MCF 10A (cell line): ENCODE data around the gene CD48. TPM values are rescaled to one million over a fixed set of nuclear protein-coding genes. Genes with fewer than 3 reads are reported as not detected.

Experiments used
- BruUV-seq: library from RNA; stranded (reverse); fragments of 400-500 nt; replicated peaks from 2 replicates; lab custom pipeline; 2021; lab: Mats Ljungman, UMichigan
- CTCF ChIA-PET: fragments of 300-600 bp; sonication (Branson Sonifier 250); formaldehyde crosslinking; extraction: SDS; loops from one replicate; lab custom pipeline; 2021; ENCODE audit warnings: antibody characterized with exemption, inconsistent platforms; lab: Yijun Ruan, JAX
- POLR2A ChIA-PET: fragments of 300-600, 350-650 bp; sonication (Branson Sonifier 250); formaldehyde crosslinking; extraction: SDS; loops from one replicate; lab custom pipeline; 2020; ENCODE audit warnings: antibody characterized with exemption, inconsistent platforms; lab: Yijun Ruan, JAX
- DNase-seq: peaks from one replicate; pipeline ENCODE4 v3.0.0-alpha.2; 2018; ENCODE audit not compliant: unreplicated experiment
- H3K27ac Mint-ChIP-seq: one replicate; pipeline ENCODE4 v1.8.0; 2022; ENCODE audit warnings: mild to moderate bottlenecking, low read depth, mixed read lengths; ENCODE audit not compliant: unreplicated experiment
- H3K27me3 Mint-ChIP-seq: one replicate; pipeline ENCODE4 v1.8.0; 2022; ENCODE audit warnings: mixed read lengths; ENCODE audit not compliant: insufficient read depth, unreplicated experiment
- H3K36me3 Mint-ChIP-seq: one replicate; pipeline ENCODE4 v1.8.0; 2022; ENCODE audit warnings: mild to moderate bottlenecking, moderate library complexity, mixed read lengths; ENCODE audit not compliant: insufficient read depth, unreplicated experiment
- H3K4me1 Mint-ChIP-seq: one replicate; pipeline ENCODE4 v1.8.0; 2022; ENCODE audit warnings: mixed read lengths; ENCODE audit not compliant: insufficient read depth, unreplicated experiment
- H3K4me3 Mint-ChIP-seq: one replicate; pipeline ENCODE4 v1.8.0; 2022; ENCODE audit warnings: mild to moderate bottlenecking, moderate library complexity, mixed read lengths; ENCODE audit not compliant: unreplicated experiment
- H3K9me3 Mint-ChIP-seq: one replicate; pipeline ENCODE4 v1.8.0; 2022; ENCODE audit warnings: mixed read lengths; ENCODE audit not compliant: unreplicated experiment
- intact Hi-C: fragments of 100-400 bp; cut with micrococcal nuclease; formaldehyde crosslinking; loops from 2 replicates; pipeline ENCODE4 v1.14.1; 2022
- total RNA-seq: library from RNA; stranded (reverse); gene quantifications from 2 replicates; pipeline ENCODE4 v1.2.3, GENCODE V29; 2022
- TF ChIP-seq, protein P1 (sequence below): fragments of 200-600 bp; IDR thresholded peaks from one replicate; pipeline ENCODE4 v1.8.0; 2022; ENCODE audit warnings: antibody characterized with exemption, mild to moderate bottlenecking; ENCODE audit not compliant: unreplicated experiment

Gene CD48
- total RNA-seq, 1 experiment from 2014 or later, result not detected

DNA sequence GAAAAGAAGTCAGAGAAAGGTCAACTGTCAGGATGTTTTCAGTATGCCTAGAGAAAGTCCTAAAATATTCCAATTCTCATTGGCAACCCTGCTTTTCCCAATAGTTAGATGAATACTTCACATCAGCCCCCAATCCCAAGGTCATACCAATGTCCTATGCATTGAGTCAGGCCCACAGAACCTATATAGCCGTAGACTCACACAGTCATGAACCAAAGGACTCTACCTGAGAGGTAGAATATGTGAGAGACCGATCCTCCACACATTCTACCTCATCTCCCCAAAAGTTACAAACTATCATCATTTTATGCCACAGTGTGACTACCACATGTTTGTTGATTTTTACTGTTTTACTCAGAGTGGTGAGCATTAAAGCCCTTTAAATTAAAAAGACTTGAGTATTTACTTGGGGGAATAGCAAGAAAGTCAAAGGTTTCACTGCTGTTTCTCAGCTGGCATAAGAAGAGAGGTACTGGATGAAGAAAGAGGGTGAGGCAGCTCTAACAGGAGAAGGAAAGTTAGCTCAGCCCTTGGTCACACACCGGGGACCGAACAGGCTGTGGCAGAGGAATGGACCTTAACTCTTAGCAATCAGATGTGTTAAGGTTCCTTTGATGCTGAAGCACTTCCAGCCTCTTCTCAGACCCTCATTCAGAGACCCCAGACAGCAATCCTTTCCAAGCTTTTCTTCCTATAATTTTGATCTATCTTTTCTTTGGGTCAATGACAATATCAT is 937 bp downstream of the CD48 start:
- TF ChIP-seq, protein P1, sequence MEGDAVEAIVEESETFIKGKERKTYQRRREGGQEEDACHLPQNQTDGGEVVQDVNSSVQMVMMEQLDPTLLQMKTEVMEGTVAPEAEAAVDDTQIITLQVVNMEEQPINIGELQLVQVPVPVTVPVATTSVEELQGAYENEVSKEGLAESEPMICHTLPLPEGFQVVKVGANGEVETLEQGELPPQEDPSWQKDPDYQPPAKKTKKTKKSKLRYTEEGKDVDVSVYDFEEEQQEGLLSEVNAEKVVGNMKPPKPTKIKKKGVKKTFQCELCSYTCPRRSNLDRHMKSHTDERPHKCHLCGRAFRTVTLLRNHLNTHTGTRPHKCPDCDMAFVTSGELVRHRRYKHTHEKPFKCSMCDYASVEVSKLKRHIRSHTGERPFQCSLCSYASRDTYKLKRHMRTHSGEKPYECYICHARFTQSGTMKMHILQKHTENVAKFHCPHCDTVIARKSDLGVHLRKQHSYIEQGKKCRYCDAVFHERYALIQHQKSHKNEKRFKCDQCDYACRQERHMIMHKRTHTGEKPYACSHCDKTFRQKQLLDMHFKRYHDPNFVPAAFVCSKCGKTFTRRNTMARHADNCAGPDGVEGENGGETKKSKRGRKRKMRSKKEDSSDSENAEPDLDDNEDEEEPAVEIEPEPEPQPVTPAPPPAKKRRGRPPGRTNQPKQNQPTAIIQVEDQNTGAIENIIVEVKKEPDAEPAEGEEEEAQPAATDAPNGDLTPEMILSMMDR, result no peak
- no peaks in the 10 kb centered on the region for H3K36me3 Mint-ChIP-seq
- no peak overlapping the region for H3K27ac Mint-ChIP-seq
- no TSS peak for BruUV-seq
- CTCF ChIA-PET, result interaction anchor here (0.7 to 1.6 kb wide), 7 partner anchors 12 to 240 kb away, joined by 3 to 6 read pairs (median 4); no protein-coding TSS in a partner anchor
- DNase-seq, result no peak
- H3K4me3 Mint-ChIP-seq, result no peak overlapping the region
- POLR2A ChIA-PET, result no interaction called here
- H3K9me3 Mint-ChIP-seq, result no peaks in the 10 kb centered on the region
- H3K27me3 Mint-ChIP-seq, result peaks cover 10% of the 10 kb centered on the region
- intact Hi-C loops, result no loop called here
- no peaks in the 10 kb centered on the region for H3K4me1 Mint-ChIP-seq

DNA sequence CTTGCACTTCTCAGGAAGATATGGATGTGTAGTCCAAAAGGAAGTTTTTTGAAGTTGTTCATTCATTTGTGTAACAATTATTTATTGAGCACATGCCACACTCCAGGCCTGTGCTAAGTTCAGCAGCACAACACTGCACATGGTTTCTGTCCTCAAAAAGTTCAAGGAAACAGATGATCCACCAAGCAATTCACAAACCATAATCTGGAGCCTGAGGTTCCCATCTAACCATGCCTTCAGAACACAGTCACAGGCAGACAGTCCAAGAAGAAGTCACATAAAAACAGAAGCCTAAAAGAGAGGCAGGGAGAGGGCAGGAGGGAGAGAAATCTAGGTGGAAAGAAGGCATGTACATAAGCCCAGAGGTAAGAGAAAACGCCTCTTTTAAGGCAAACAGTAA is 1.9 kb downstream of the CD48 start:
- Mint-ChIP-seq H3K27me3 (peaks cover 10% of the 10 kb centered on the region), H3K27ac (no peak overlapping the region), H3K4me3 (no peak overlapping the region), H3K36me3 (no peaks in the 10 kb centered on the region), H3K4me1 (no peaks in the 10 kb centered on the region), H3K9me3 (no peaks in the 10 kb centered on the region)
- POLR2A ChIA-PET, result no interaction called here
- no TSS peak for BruUV-seq
- intact Hi-C loops, result no loop called here
- TF ChIP-seq, protein P1, result no peak
- CTCF ChIA-PET, result interaction anchor here (0.7 to 0.9 kb wide), 2 partner anchors 33 to 288 kb away, joined by 3 read pairs; no protein-coding TSS in a partner anchor
- DNase-seq, result no peak

DNA sequence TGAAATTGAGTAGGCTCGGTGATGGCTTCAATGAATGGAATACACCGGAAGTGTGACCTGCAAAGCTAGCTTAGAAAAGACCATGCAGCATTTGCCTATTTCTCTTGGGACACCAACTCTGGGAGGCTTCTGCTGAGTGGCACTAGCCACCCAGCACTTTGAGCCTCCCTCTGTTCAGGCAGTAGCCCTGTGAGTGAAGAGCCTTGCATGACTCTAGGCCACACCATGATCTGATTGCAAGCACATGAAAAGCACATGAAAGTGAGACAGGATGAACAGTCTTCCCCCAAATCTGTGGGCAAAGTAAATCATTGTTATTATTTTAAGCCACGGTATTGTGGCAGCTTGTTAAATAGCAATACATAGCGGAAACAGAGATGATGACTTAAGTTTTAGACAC is 2.8 kb downstream of the CD48 start:
- BruUV-seq, result no TSS peak
- Mint-ChIP-seq H3K27ac (no peak overlapping the region), H3K36me3 (no peaks in the 10 kb centered on the region), H3K27me3 (peaks cover 15% of the 10 kb centered on the region), H3K4me1 (no peaks in the 10 kb centered on the region), H3K9me3 (no peaks in the 10 kb centered on the region), H3K4me3 (no peak overlapping the region)
- no peak for DNase-seq
- TF ChIP-seq, protein P1, result no peak
- ChIA-PET CTCF (interaction anchor here (0.7 to 3.0 kb wide), 7 partner anchors 14 to 518 kb away, joined by 3 to 15 read pairs (median 4); no protein-coding TSS in a partner anchor), POLR2A (no interaction called here)
- intact Hi-C loops, result no loop called here

DNA sequence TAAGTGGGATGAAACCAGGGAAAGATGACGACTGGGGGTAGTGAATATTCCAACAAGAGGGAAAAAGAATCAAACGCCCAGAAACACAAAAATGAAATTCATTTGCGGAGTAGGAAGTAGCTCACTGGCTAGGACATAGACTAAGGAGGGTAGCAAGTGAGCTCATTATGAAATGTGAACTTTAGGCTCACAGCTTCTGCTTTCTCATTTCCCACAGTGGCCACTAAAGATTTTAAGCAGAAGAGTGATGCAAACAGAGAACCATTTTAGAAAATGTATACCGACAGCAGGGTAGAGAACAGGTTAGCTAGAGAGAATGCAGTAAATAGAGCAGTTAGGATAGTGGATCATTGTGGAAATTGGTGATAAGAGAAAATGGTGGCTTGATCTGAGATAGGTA is 3.5 kb downstream of the CD48 start:
- Mint-ChIP-seq H3K4me1 (no peaks in the 10 kb centered on the region), H3K27ac (no peak overlapping the region), H3K4me3 (no peak overlapping the region), H3K9me3 (no peaks in the 10 kb centered on the region), H3K27me3 (peaks cover 16% of the 10 kb centered on the region), H3K36me3 (no peaks in the 10 kb centered on the region)
- POLR2A ChIA-PET, result no interaction called here
- CTCF ChIA-PET, result interaction anchor here (0.8 to 3.0 kb wide), 8 partner anchors 15 to 519 kb away, joined by 3 to 15 read pairs (median 4); no protein-coding TSS in a partner anchor
- no TSS peak for BruUV-seq
- TF ChIP-seq, protein P1, result no peak
- no peak for DNase-seq
- intact Hi-C loops, result no loop called here
